PC-9 (cell line): Measurements from ENCODE around the gene HTT. TPM values are rescaled to one million over a fixed set of nuclear protein-coding genes. Genes with fewer than 3 reads are reported as not detected.

Experiments
- BruUV-seq: library from RNA; stranded (reverse); fragments of 400-500 nt; replicated peaks from 2 replicates; lab custom pipeline; 2021; lab: Mats Ljungman, UMichigan
- CTCF ChIA-PET: fragments of 300-600 bp; sonication (Branson Sonifier 250); formaldehyde crosslinking; loops from one replicate; lab custom pipeline; 2022; ENCODE audit warnings: antibody characterized with exemption; lab: Charles Lee
- POLR2A ChIA-PET: fragments of 300-600 bp; sonication (Branson Sonifier 250); formaldehyde crosslinking; loops from one replicate; lab custom pipeline; 2022; ENCODE audit warnings: antibody characterized with exemption; ENCODE audit not compliant: unreplicated experiment; lab: Charles Lee
- DNase-seq, 2 experiments: peaks; one replicate each; pipeline versions ENCODE4 v3.0.0 to v3.0.0-alpha.2; 2015 to 2022; ENCODE audit warnings: mixed read lengths in 1 of 2
- H2AFZ ChIP-seq: fragments of 200-600 bp; sonication (generic); 2 replicates; pipeline ENCODE4 v1.8.1; 2017; ENCODE audit warnings: antibody characterized with exemption
- H3F3A ChIP-seq: fragments of 200-600 bp; sonication (generic); 2 replicates; pipeline ENCODE4 v1.8.1; 2017; ENCODE audit warnings: antibody characterized with exemption, mild to moderate bottlenecking, low read depth; ENCODE audit not compliant: insufficient read depth
- H3K27ac ChIP-seq: fragments of 200-600 bp; sonication (generic); 2 replicates; pipeline ENCODE4 v1.6.1; 2016; ENCODE audit warnings: mixed run types
- H3K27me3 ChIP-seq: fragments of 200-600 bp; sonication (generic); 2 replicates; pipeline ENCODE4 v1.6.1; 2016; ENCODE audit warnings: low read depth, mixed run types; ENCODE audit not compliant: insufficient read depth
- H3K36me3 ChIP-seq: fragments of 200-600 bp; sonication (generic); 2 replicates; pipeline ENCODE4 v1.6.1; 2016; ENCODE audit warnings: low read depth, mixed run types
- H3K4me1 ChIP-seq: fragments of 200-600 bp; sonication (generic); replicated peaks from 2 replicates; pipeline ENCODE4 v1.6.1; 2016; ENCODE audit warnings: mixed run types; ENCODE audit not compliant: insufficient read depth
- H3K4me2 ChIP-seq: fragments of 200-600 bp; sonication (generic); 2 replicates; pipeline ENCODE4 v1.6.1; 2017; ENCODE audit warnings: mixed run types
- H3K4me3 ChIP-seq: fragments of 200-600 bp; sonication (generic); 2 replicates; pipeline ENCODE4 v1.6.1; 2016; ENCODE audit warnings: mixed run types
- H3K79me2 ChIP-seq: fragments of 200-600 bp; sonication (generic); 2 replicates; pipeline ENCODE4 v1.6.1; 2017; ENCODE audit warnings: low read depth, mixed run types
- H3K9me2 ChIP-seq: fragments of 200-600 bp; sonication (generic); 2 replicates; pipeline ENCODE4 v1.8.1; 2017; ENCODE audit warnings: mild to moderate bottlenecking; ENCODE audit not compliant: insufficient read depth
- H3K9me3 ChIP-seq: fragments of 200-600 bp; sonication (generic); 2 replicates; pipeline ENCODE4 v1.8.1; 2016; ENCODE audit warnings: low read depth; ENCODE audit not compliant: insufficient read depth
- H4K20me1 ChIP-seq: fragments of 200-600 bp; sonication (generic); 2 replicates; pipeline ENCODE4 v1.8.1; 2017; ENCODE audit not compliant: insufficient read depth
- EZH2 ChIP-seq: fragments of 200-600 bp; sonication (generic); IDR thresholded peaks from 2 replicates; pipeline ENCODE4 v1.8.0; 2017; ENCODE audit warnings: antibody characterized with exemption, low read depth
- intact Hi-C: fragments of 100-400 bp; cut with micrococcal nuclease; formaldehyde crosslinking; loops from one replicate; pipeline ENCODE4 v1.10.0; 2022; ENCODE audit not compliant: unreplicated experiment
- total RNA-seq: library from RNA; stranded (reverse); gene quantifications from 2 replicates; pipeline ENCODE4 v1.2.3, GENCODE V29; 2021
- TF ChIP-seq, protein P1 (sequence below): fragments of 200-600 bp; sonication (generic); conservative IDR thresholded peaks from 2 replicates; pipeline ENCODE4 v1.6.1; 2017; ENCODE audit warnings: mixed run types, antibody characterized with exemption, mild to moderate bottlenecking, moderate library complexity

The HTT gene
- total RNA-seq, 1 experiment from 2014 or later, result 81.7 TPM

DNA sequence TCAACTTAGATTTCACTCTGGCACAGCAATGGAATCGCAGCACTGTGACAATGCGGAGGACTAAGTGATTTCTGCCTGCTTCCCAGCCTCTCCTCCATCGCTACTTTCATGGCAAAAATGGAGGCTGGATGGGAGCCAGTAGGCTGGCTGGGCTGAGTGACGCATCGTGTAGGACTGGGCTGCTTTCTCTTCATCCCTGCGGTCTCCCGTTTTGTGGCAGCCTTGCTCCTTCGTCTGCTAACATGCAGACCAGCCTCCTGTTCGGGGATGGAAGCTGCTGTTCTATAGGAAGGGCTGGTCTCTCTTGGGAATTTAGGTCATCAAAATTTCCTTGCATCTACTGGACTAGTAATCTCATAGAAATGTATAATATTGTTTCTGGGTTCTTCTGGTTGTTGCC is 202.5 kb downstream of the HTT start:
- CTCF ChIA-PET, result interaction anchor here (0.6 kb wide), 1 partner anchor 569 kb away, joined by 13 read pairs; no protein-coding TSS in a partner anchor
- Histone ChIP-seq H3K27me3 (no peaks in the 10 kb centered on the region), H3K4me1 (no peaks in the 10 kb centered on the region), H4K20me1 (no peaks in the 10 kb centered on the region), H3K27ac (no peak overlapping the region), H3K4me2 (no peak overlapping the region), H3F3A (no peaks in the 10 kb centered on the region), H3K9me2 (no peaks in the 10 kb centered on the region), H3K9me3 (no peaks in the 10 kb centered on the region; the same call in 1 of the 2 replicates), H3K36me3 (no peaks in the 10 kb centered on the region), H3K79me2 (no peaks in the 10 kb centered on the region), H2AFZ (no peak overlapping the region), H3K4me3 (no peak overlapping the region)
- intact Hi-C loops, result no loop called here
- DNase-seq, result no peak
- BruUV-seq, result no TSS peak
- TF ChIP-seq, protein P1, sequence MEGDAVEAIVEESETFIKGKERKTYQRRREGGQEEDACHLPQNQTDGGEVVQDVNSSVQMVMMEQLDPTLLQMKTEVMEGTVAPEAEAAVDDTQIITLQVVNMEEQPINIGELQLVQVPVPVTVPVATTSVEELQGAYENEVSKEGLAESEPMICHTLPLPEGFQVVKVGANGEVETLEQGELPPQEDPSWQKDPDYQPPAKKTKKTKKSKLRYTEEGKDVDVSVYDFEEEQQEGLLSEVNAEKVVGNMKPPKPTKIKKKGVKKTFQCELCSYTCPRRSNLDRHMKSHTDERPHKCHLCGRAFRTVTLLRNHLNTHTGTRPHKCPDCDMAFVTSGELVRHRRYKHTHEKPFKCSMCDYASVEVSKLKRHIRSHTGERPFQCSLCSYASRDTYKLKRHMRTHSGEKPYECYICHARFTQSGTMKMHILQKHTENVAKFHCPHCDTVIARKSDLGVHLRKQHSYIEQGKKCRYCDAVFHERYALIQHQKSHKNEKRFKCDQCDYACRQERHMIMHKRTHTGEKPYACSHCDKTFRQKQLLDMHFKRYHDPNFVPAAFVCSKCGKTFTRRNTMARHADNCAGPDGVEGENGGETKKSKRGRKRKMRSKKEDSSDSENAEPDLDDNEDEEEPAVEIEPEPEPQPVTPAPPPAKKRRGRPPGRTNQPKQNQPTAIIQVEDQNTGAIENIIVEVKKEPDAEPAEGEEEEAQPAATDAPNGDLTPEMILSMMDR, result no peak
- no peak for TF ChIP-seq EZH2
- POLR2A ChIA-PET, result no interaction called here

- no peak overlapping the region for H3K4me3 ChIP-seq
- TF ChIP-seq, protein P1, result no peak
- no peak for TF ChIP-seq EZH2
These were observed 206.0 kb downstream of the HTT start for GRCh38 chr4:3280466-3280865.

GRCh38 chr4:3283483-3283882 is 209.0 kb downstream of the HTT start:
- Histone ChIP-seq H3K36me3 (no peaks in the 10 kb centered on the region), H3K4me1 (peaks cover 19% of the 10 kb centered on the region), H3K9me3 (no peaks in the 10 kb centered on the region; the same call in 1 of the 2 replicates), H3K27me3 (no peaks in the 10 kb centered on the region), H3K4me3 (no peak overlapping the region), H3F3A (0 out of 2 replicates have a peak, but pooled peaks cover 5% of the 10 kb centered on the region), H2AFZ (no peak overlapping the region), H4K20me1 (no peaks in the 10 kb centered on the region), H3K4me2 (no peak overlapping the region), H3K9me2 (no peaks in the 10 kb centered on the region), H3K27ac (no peak overlapping the region), H3K79me2 (no peaks in the 10 kb centered on the region)
- ChIA-PET POLR2A (no interaction called here), CTCF (no interaction called here)
- TF ChIP-seq, protein P1, result no peak
- no peak for TF ChIP-seq EZH2
- BruUV-seq, result no TSS peak
- no peak for DNase-seq
- intact Hi-C loops, result no loop called here

More at GRCh38 chr4:3280466-3280865, 206.0 kb downstream of the HTT start:
- no peak for DNase-seq
- ChIA-PET CTCF (no interaction called here), POLR2A (no interaction called here)
- intact Hi-C loops, result no loop called here
- H3K27me3 ChIP-seq, result no peaks in the 10 kb centered on the region
- H3K9me3 ChIP-seq, result no peaks in the 10 kb centered on the region; the same call in 1 of the 2 replicates
- H3K36me3 ChIP-seq, result no peaks in the 10 kb centered on the region
- no peaks in the 10 kb centered on the region for H3K79me2 ChIP-seq
- no peaks in the 10 kb centered on the region for H3F3A ChIP-seq
- no peaks in the 10 kb centered on the region for H3K9me2 ChIP-seq
- no TSS peak for BruUV-seq
- 0 out of 2 replicates have a peak, but pooled peaks cover 4% of the 10 kb centered on the region for H3K4me1 ChIP-seq
- H4K20me1 ChIP-seq, result no peaks in the 10 kb centered on the region
- no peak overlapping the region for H3K27ac ChIP-seq
- no peak overlapping the region for H2AFZ ChIP-seq
- no peak overlapping the region for H3K4me2 ChIP-seq
